SU-DHL-6 (cell line): ENCODE results near the gene SETD1B.

Experiments used
- H2AFZ ChIP-seq: fragments of 200-600 bp; sonication (generic); 2 replicates; pipeline ENCODE4 v1.6.1; 2014; ENCODE audit warnings: low read depth, mild to moderate bottlenecking, moderate library complexity, mixed read lengths, antibody characterized with exemption, low read length; ENCODE audit not compliant: severe bottlenecking
- H3F3A ChIP-seq: fragments of 200-600 bp; shearing (Covaris generic); 2 replicates; pipeline ENCODE4 v1.6.0; 2016; ENCODE audit warnings: antibody characterized with exemption, mild to moderate bottlenecking; ENCODE audit not compliant: insufficient read depth
- H3K27ac ChIP-seq: fragments of 200-600 bp; sonication (generic); 2 replicates; pipeline ENCODE4 v1.5.1; 2016; ENCODE audit warnings: low read depth, mild to moderate bottlenecking, low read length, moderate library complexity, mixed read lengths
- H3K27me3 ChIP-seq: fragments of 200-600 bp; sonication (generic), shearing (Covaris generic); 2 replicates; pipeline ENCODE4 v1.6.0; 2014; ENCODE audit warnings: mild to moderate bottlenecking, low read length
- H3K36me3 ChIP-seq: fragments of 200-600 bp; sonication (generic); 2 replicates; pipeline ENCODE4 v1.6.1; 2014; ENCODE audit warnings: mild to moderate bottlenecking, low read length, mixed read lengths
- H3K4me2 ChIP-seq: fragments of 300-600, 200-600 bp; shearing (Covaris generic), sonication (generic); 2 replicates; pipeline ENCODE4 v1.6.0; 2014; ENCODE audit warnings: low read length, low read depth, mild to moderate bottlenecking; ENCODE audit not compliant: poor library complexity, severe bottlenecking
- H3K4me3 ChIP-seq: fragments of 200-600 bp; sonication (generic); 2 replicates; pipeline ENCODE4 v1.5.1; 2014; ENCODE audit warnings: antibody characterized with exemption, low read length, mild to moderate bottlenecking, mixed read lengths; ENCODE audit not compliant: insufficient read depth, poor library complexity, severe bottlenecking
- H3K79me2 ChIP-seq: fragments of 200-600 bp; sonication (generic); 2 replicates; pipeline ENCODE4 v1.6.1; 2014; ENCODE audit warnings: mild to moderate bottlenecking, low read length, moderate library complexity; ENCODE audit not compliant: insufficient read depth
- H3K9ac ChIP-seq: fragments of 200-600 bp; sonication (generic); 2 replicates; pipeline ENCODE4 v1.7.0; 2014; ENCODE audit warnings: mild to moderate bottlenecking, low read length
- H3K9me2 ChIP-seq: fragments of 200-600 bp; sonication (generic); replicated peaks from 2 replicates; pipeline ENCODE4 v1.6.1; 2014; ENCODE audit warnings: low read length; ENCODE audit not compliant: insufficient read depth
- H3K9me3 ChIP-seq: fragments of 200-600 bp; sonication (generic); 2 replicates; pipeline ENCODE4 v1.6.1; 2014; ENCODE audit warnings: low read length, mixed read lengths; ENCODE audit not compliant: insufficient read depth
- H4K20me1 ChIP-seq: fragments of 200-600 bp; sonication (generic); 2 replicates; pipeline ENCODE4 v1.6.1; 2014; ENCODE audit warnings: low read depth, mild to moderate bottlenecking, antibody characterized with exemption, low read length, moderate library complexity, mixed read lengths
- CTCF ChIP-seq: fragments of 200-600 bp; sonication (generic); IDR thresholded peaks from one replicate; pipeline ENCODE4 v1.5.1; 2017; ENCODE audit warnings: antibody characterized with exemption, mild to moderate bottlenecking, low read length, moderate library complexity; ENCODE audit not compliant: insufficient read depth, poor library complexity, severe bottlenecking
- EZH2phosphoT487 ChIP-seq: fragments of 200-600 bp; sonication (generic), shearing (Covaris generic); conservative IDR thresholded peaks from 2 replicates; pipeline ENCODE4 v1.6.1; 2018; ENCODE audit warnings: mild to moderate bottlenecking, antibody characterized with exemption, low read length, moderate library complexity, mixed read lengths

SETD1B gene

GRCh38 chr12:121816925-121817647 is 13.3 kb downstream of the SETD1B start:
- Histone ChIP-seq H3K27ac (no peak overlapping the region), H3K79me2 (peaks cover 20% of the 10 kb centered on the region), H3F3A (no peaks in the 10 kb centered on the region), H3K9ac (no peak overlapping the region), H3K36me3 (0 out of 2 replicates have a peak, but pooled peaks cover 4% of the 10 kb centered on the region), H3K9me2 (no peaks in the 10 kb centered on the region), H3K4me3 (no peak overlapping the region), H2AFZ (no peak overlapping the region), H3K9me3 (no peaks in the 10 kb centered on the region), H3K4me2 (no peak overlapping the region), H4K20me1 (no peaks in the 10 kb centered on the region), H3K27me3 (no peaks in the 10 kb centered on the region)
- TF ChIP-seq EZH2phosphoT487 (no peak), CTCF (no peak)

- no peaks in the 10 kb centered on the region for H3K9me2 ChIP-seq
- no peak overlapping the region for H2AFZ ChIP-seq
- no peaks in the 10 kb centered on the region for H3F3A ChIP-seq
- H3K4me3 ChIP-seq, result no peak overlapping the region
- H3K27ac ChIP-seq, result no peak overlapping the region
- no peak for TF ChIP-seq CTCF
- TF ChIP-seq EZH2phosphoT487, result no peak
- peaks cover 14% of the 10 kb centered on the region for H3K79me2 ChIP-seq
- H3K27me3 ChIP-seq, result no peaks in the 10 kb centered on the region
- 0 out of 2 replicates have a peak, but pooled peaks cover 4% of the 10 kb centered on the region for H3K36me3 ChIP-seq
- H4K20me1 ChIP-seq, result no peaks in the 10 kb centered on the region
- H3K9me3 ChIP-seq, result no peaks in the 10 kb centered on the region
- no peak overlapping the region for H3K9ac ChIP-seq
- H3K4me2 ChIP-seq, result no peak overlapping the region
These were observed 13.8 kb downstream of the SETD1B start for GRCh38 chr12:121817648-121818043.

DNA sequence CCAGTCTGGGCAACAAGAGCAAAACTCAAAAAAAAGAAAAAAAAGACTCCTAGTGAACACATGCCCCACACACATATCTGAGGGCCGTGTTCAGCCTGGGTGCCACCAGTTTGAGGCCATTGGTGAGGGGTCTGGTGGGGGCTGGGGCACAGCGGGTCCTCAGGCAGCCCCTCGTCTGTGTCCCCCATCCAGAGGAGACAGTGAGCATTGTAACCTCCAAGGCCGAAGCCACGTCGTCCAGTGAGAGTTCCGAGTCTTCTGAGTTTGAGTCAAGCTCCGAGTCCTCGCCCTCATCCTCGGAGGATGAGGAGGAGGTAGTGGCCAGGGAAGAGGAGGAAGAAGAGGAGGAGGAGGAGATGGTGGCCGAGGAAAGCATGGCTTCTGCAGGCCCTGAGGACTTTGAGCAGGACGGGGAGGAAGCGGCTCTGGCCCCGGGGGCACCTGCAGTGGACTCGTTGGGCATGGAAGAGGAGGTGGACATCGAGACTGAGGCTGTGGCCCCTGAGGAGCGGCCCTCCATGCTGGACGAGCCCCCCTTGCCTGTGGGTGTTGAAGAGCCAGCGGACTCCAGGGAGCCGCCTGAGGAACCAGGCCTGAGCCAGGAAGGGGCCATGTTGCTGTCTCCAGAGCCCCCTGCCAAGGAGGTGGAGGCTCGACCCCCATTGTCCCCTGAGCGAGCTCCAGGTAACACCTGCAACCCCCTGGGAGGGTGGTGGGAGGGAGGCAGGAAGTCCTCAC is 15.6 kb downstream of the SETD1B start:
- no peak overlapping the region for H3K27ac ChIP-seq
- H3K4me2 ChIP-seq, result no peak overlapping the region
- TF ChIP-seq EZH2phosphoT487, result no peak
- no peak for TF ChIP-seq CTCF
- no peaks in the 10 kb centered on the region for H3K27me3 ChIP-seq
- H3K79me2 ChIP-seq, result no peaks in the 10 kb centered on the region; the same call in 1 of the 2 replicates
- H3K9me3 ChIP-seq, result no peaks in the 10 kb centered on the region
- H2AFZ ChIP-seq, result no peak overlapping the region
- H3K4me3 ChIP-seq, result no peak overlapping the region
- H3K9ac ChIP-seq, result no peak overlapping the region
- no peaks in the 10 kb centered on the region for H4K20me1 ChIP-seq
- H3K9me2 ChIP-seq, result no peaks in the 10 kb centered on the region
- no peaks in the 10 kb centered on the region for H3F3A ChIP-seq
- H3K36me3 ChIP-seq, result 0 out of 2 replicates have a peak, but pooled peaks cover 6% of the 10 kb centered on the region
